ENCODE measurements around the gene PRKAR2B.

- TF ChIP-seq CTCF (IDR thresholded peaks at IDR 0.05), result no peak
- TF ChIP-seq POLR2A (IDR thresholded peaks at IDR 0.05), result no peak
- no peak for TF ChIP-seq POLR2AphosphoS5 (IDR thresholded peaks at IDR 0.05)
Observed at GRCh38 chr7:107148721-107149120, 104.2 kb downstream of the PRKAR2B start.

Data from breast epithelium (tissue), 3 donors.